Pancreas (tissue), 10 donors: Measurements from ENCODE around the gene TBC1D17. TPM values are rescaled to one million over a fixed set of nuclear protein-coding genes. Genes with fewer than 3 reads are reported as not detected.

Experiments used
- ATAC-seq, 4 donors: fragments of 200-7000 bp; cut with Tn5 transposase; one replicate each; pipeline versions ENCODE4 v1.8.0 to v1.9.1; 2020; ENCODE audit warnings: mild to moderate bottlenecking in 4 of 4, moderate library complexity in 4 of 4
- DNase-seq, 6 donors: peaks; one replicate each; pipeline ENCODE4 v3.0.0-alpha.2; 2020
- FAIRE-seq: peaks from 2 replicates; lab custom pipeline; 2012; peaks lifted over from hg19 to GRCh38; lab: Jason Lieb, UNC
- H3K27ac ChIP-seq, 4 donors: fragments of 200-600 bp; sonication (generic); 1 replicate in 3 of 4; 2 replicates in 1 of 4; pipeline versions ENCODE4 v1.5.0 to v1.8.0; 2020
- H3K27me3 ChIP-seq, 4 donors: fragments of 200-600 bp; one replicate each; pipeline ENCODE4 v1.8.0; 2021
- H3K36me3 ChIP-seq, 3 donors: fragments of 200-600 bp; sonication (generic) in 1 of 3; one replicate each; pipeline versions ENCODE4 v1.5.0 to v1.8.0; 2020 to 2021
- H3K4me1 ChIP-seq, 3 donors: fragments of 200-600 bp; one replicate each; pipeline ENCODE4 v1.8.0; 2021
- H3K4me3 ChIP-seq, 4 donors: fragments of 200-600 bp; sonication (generic) in 2 of 4; one replicate each; pipeline versions ENCODE4 v1.5.0 to v1.8.0; 2020 to 2021
- H3K9me3 ChIP-seq, 4 donors: fragments of 200-600 bp; one replicate each; pipeline ENCODE4 v1.8.0; 2021
- WGBS, 2 donors: extraction: QIAGEN DNeasy Blood & Tissue Kit; methylation state at CpG; one replicate each; pipeline ENCODE4 v1.1.7; 2013; 5-methylcytosine and 5-hydroxymethylcytosine counted together
- intact Hi-C, 3 donors: fragments of 100-400 bp; cut with DNase I; formaldehyde crosslinking; loops; one replicate each; pipeline versions ENCODE4 v1.11.1 to v1.14.2; 2022
- polyA plus RNA-seq, 2 donors: library from polyadenylated mRNA; stranded (reverse); fragments of 200-250 nt; gene quantifications; one replicate each; pipeline ENCODE4 v1.2.3, GENCODE V29; 2013
- total RNA-seq, 6 donors: library from RNA; stranded (reverse); fragmentation: NEBNext Ultra II Directional in 4 of 6; extraction: Animal tissue kit (Norgen Biotek cat#: 25700) in 4 of 6; gene quantifications; one replicate each; pipeline versions ENCODE4 v1.2.1 to v1.2.4, GENCODE V29; 2021 to 2023
- TF ChIP-seq, protein P1 (sequence below), 4 donors: fragments of 200-600 bp; sonication (generic) in 3 of 4; IDR thresholded peaks; one replicate each; pipeline versions ENCODE4 v1.5.0 to v1.8.0; 2021; ENCODE audit warnings: antibody characterized with exemption in 4 of 4
- donor health status: healthy with polysubstance abuse.
- donor health status: DM: no; HTN: no; CAD: no; lungs with moderate emphysema.
- donor health status: DM: no; HTN: no; CAD: no.
- donor health status: control.
- donor health status: control.
- donor health status: Bipolar disorder and iron deficiency.
- donor health status: DM: yes; HTN: yes; CAD: no.
- donor health status: DM: no; HTN: no; CAD: no.
- donor health status: DM: no; HTN: no; CAD: no.
- donor health status: DM: yes; HTN: yes; CAD: no.

TBC1D17 gene
- total and polyA plus RNA-seq, 8 donors: 21.0 to 99.3 (median 31.3) TPM

DNA sequence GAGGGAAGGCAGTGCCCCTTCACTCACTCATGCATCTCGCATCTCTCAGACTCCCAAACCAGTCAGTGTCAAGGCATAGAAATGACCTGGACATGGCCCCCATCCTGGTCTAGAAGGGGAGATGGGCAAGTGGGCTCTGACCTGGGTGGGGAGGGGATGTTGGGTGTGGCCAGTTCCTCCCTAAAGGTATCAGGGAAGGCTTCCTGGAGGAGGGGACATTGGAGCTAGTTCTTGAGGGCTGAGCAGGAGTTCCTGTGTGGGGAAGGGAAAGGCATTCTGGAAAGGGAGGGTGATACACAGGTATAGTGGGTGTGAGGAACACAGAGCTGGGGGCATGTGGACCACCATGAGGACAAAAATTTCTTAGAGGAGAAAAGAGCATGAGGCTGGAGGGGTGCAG lies 15.2 kb downstream of the TBC1D17 start:
- no peaks in the 10 kb centered on the region for H3K27me3 ChIP-seq
- intact Hi-C loops: no loop called here
- FAIRE-seq: no peak

DNA sequence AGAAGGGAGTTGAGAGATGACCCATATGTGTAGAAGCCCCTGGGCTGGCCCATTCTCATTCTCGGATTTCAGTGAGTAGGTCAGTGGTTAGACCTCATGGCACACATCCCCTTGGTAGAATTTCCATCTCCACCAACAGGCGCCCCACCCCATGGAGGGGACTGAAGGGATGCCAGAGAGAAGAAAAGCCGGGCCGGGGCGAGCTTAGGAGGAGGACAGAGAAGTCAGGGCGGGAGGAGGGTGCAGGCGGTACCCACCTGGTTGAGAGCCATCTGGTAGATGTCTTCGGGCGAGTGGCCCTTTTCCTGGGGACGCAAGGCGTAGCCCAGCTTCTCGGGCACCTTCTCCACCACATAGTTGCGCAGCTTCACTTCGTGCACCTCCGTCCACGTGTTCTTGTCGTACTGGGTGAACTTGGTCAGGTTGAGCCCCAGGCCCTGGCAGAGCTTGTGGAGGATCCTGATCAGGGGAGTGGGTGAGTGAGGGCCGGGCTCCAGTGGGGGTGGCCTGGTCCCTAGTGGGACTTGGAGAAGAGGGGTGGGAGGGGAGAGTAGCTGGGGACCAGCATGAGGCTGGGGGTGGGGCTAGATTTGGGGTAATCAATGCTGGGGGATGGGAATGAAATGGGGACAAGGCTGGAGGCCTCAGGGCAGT lies 16.6 kb downstream of the TBC1D17 start:
- FAIRE-seq: no peak
- 89 to 91% methylated on average over 18 of the region's 18 CpGs for WGBS, 2 donors

More for the DNA sequence above, 15.2 kb downstream of the TBC1D17 start:
- 91 to 92% methylated on average over 1 of the region's 1 CpG for WGBS, 2 donors
- DNase-seq: no peak
- Histone ChIP-seq H3K36me3 (no peaks in the 10 kb centered on the region), H3K4me3 (no peak overlapping the region), H3K27ac (no peak overlapping the region), H3K9me3 (no peaks in the 10 kb centered on the region), H3K4me1 (no peaks in the 10 kb centered on the region)
- ATAC-seq: no peak
- TF ChIP-seq, protein P1, sequence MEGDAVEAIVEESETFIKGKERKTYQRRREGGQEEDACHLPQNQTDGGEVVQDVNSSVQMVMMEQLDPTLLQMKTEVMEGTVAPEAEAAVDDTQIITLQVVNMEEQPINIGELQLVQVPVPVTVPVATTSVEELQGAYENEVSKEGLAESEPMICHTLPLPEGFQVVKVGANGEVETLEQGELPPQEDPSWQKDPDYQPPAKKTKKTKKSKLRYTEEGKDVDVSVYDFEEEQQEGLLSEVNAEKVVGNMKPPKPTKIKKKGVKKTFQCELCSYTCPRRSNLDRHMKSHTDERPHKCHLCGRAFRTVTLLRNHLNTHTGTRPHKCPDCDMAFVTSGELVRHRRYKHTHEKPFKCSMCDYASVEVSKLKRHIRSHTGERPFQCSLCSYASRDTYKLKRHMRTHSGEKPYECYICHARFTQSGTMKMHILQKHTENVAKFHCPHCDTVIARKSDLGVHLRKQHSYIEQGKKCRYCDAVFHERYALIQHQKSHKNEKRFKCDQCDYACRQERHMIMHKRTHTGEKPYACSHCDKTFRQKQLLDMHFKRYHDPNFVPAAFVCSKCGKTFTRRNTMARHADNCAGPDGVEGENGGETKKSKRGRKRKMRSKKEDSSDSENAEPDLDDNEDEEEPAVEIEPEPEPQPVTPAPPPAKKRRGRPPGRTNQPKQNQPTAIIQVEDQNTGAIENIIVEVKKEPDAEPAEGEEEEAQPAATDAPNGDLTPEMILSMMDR (IDR thresholded peaks at IDR 0.05): no peak

DNA sequence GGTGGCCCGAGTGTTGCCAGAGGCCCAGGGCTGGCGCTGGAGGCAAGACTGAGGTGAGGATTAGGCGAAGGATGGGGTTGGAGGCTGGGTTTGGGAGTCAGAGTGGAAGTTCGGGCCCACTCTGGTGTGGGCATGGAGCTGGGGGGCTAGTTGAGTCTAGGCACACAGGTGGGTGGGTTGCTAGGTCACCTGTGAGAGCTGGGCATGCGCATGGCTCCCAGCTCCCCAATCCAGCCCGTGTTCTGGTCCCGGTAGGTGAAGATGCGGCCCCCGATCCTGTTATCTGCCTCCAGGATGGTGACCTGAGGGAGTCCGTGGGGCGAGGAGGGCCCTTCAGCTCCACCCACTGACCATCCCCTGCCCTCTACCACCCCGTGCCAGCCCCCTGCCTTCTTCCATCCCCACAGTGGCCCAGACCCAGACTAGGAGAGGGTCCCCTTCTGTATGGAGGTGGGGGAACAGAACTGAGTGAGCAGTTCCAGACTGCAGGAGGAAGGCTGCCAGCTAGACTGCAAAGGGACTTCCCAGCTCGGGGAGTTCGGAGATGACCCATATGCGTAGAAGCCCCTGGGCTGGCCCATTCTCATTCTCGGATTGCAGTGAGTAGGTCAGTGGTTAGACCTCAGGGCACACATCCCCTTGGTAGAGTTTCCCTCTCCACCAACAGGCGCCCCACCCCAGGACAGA lies 17.5 kb downstream of the TBC1D17 start:
- intact Hi-C loops: no loop called here
- WGBS, 2 donors: 78 to 82% methylated on average over 15 to 17 of the region's 17 CpGs
- DNase-seq (no peak), FAIRE-seq (no peak), ATAC-seq (no peak)
- Histone ChIP-seq H3K4me1 (no peaks in the 10 kb centered on the region), H3K4me3 (no peak overlapping the region), H3K27me3 (no peaks in the 10 kb centered on the region), H3K27ac (no peak overlapping the region), H3K9me3 (no peaks in the 10 kb centered on the region), H3K36me3 (no peaks in the 10 kb centered on the region)
- TF ChIP-seq, protein P1 (IDR thresholded peaks at IDR 0.05): no peak

More for the DNA sequence above, 16.6 kb downstream of the TBC1D17 start:
- intact Hi-C loops: no loop called here
- Histone ChIP-seq H3K27me3 (no peaks in the 10 kb centered on the region), H3K9me3 (no peaks in the 10 kb centered on the region), H3K4me3 (no peak overlapping the region), H3K36me3 (no peaks in the 10 kb centered on the region), H3K27ac (no peak overlapping the region), H3K4me1 (no peaks in the 10 kb centered on the region)
- TF ChIP-seq, protein P1 (IDR thresholded peaks at IDR 0.05): no peak
- ATAC-seq: no peak
- no peak for DNase-seq

DNA sequence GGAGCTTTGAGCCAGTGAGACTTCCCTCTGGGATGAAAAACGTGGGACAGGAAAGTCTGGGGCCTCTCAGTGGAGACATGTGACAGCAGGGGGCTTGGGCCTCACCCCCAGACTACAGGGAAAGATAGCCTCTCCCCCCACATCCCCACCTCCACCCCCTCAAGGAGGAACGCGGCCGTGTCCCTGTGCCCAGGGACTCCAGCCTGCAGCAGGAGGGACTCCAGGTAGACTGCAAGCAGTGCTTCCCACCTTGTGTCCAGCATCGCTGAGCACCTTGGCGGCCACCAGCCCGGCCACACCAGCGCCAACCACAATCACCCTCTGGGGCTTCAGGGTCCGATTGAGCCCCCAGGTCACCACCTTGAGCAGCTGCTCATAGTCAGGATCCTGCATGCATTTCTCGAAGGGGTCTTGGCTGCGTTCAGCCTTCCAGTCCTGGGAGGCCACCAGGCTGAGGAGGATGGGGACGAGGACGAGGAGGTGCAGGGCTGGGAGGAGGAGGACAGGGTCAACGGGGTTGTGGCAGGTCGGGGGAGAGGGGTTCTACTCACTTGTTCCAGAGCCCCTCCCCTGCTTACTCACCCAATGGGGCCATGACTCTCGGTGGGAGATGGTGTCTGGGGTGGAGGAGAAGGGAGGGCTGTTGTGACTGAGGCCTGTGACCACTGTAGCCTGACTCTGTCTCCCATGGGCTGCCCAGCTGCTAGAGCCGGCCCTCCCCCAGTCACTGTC lies 18.2 kb downstream of the TBC1D17 start:
- H3K27me3 ChIP-seq: no peaks in the 10 kb centered on the region
- H3K9me3 ChIP-seq: no peaks in the 10 kb centered on the region
- intact Hi-C loops: no loop called here
- no peak overlapping the region for H3K4me3 ChIP-seq
- FAIRE-seq (no peak), DNase-seq (no peak), ATAC-seq (no peak)
- TF ChIP-seq, protein P1 (IDR thresholded peaks at IDR 0.05): no peak
- 58 to 67% methylated on average over 13 to 17 of the region's 17 CpGs for WGBS, 2 donors
- no peaks in the 10 kb centered on the region for H3K4me1 ChIP-seq
- no peak overlapping the region for H3K27ac ChIP-seq
- H3K36me3 ChIP-seq: no peaks in the 10 kb centered on the region
